ENCODE data around the gene IL9R. TPM values are rescaled to one million over a fixed set of nuclear protein-coding genes. Genes with fewer than 3 reads are reported as not detected.
"Not testable (repeated sequence)": the region's sequence is repeated elsewhere in the genome, so short reads cannot be mapped to it uniquely, and the experiment has no call there.

Gene IL9R
- total RNA-seq, 1 donor from 2014 or later: not detected

DNA sequence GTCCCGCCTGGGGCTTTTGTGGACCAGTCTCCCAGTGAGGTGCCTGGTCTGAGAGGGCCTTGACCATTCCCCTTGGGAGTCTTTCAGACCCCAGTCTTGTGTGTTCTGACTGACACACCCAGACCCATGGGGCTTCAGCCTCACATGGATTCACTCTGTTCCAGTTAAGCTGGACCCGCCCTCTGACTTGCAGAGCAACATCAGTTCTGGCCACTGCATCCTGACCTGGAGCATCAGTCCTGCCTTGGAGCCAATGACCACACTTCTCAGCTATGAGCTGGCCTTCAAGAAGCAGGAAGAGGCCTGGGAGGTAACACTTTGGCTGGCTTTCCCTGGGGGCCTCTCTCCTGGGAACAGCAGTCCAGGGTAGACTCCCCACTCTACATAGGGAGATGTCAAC, 6.8 kb downstream of the IL9R start:
- Histone ChIP-seq H3K4me3 (ENCODE audit: low read depth, low read length) (no peak overlapping the region), H3K27me3 (ENCODE audit: control insufficient read depth, insufficient read depth, low read length) (no peaks in the 10 kb centered on the region), H3K36me3 (ENCODE audit: control insufficient read depth, insufficient read depth, low read length) (no peaks in the 10 kb centered on the region)
- FAIRE-seq (no peak), DNase-seq (ENCODE audit: low read depth) (peak; percentile 10)
- TF ChIP-seq, protein P1, sequence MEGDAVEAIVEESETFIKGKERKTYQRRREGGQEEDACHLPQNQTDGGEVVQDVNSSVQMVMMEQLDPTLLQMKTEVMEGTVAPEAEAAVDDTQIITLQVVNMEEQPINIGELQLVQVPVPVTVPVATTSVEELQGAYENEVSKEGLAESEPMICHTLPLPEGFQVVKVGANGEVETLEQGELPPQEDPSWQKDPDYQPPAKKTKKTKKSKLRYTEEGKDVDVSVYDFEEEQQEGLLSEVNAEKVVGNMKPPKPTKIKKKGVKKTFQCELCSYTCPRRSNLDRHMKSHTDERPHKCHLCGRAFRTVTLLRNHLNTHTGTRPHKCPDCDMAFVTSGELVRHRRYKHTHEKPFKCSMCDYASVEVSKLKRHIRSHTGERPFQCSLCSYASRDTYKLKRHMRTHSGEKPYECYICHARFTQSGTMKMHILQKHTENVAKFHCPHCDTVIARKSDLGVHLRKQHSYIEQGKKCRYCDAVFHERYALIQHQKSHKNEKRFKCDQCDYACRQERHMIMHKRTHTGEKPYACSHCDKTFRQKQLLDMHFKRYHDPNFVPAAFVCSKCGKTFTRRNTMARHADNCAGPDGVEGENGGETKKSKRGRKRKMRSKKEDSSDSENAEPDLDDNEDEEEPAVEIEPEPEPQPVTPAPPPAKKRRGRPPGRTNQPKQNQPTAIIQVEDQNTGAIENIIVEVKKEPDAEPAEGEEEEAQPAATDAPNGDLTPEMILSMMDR (IDR thresholded peaks at IDR 0.05; ENCODE audit: insufficient read depth, low read length, severe bottlenecking): no peak

DNA sequence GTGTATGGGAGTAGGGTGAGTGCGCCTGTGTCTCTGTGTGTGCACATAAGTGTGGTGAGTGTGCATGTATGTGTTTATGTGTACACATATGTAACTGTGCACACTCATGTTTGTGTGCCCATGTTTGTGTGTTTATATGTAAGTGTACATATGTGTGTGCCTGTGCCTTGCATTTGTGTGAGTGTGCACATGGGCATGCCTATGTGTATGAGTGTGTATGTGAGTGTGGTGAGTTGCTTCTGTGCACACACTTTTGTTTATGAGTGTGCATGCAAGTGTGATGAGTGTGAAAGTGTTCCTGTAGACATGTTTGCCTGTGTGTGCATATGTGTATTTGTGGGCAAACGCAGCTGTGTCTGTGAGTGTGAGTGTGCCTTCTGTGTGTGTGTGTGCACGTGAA, 7.2 kb downstream of the IL9R start:
- Histone ChIP-seq H3K4me3 (ENCODE audit: low read depth, low read length) (no peak overlapping the region), H3K36me3 (ENCODE audit: control insufficient read depth, insufficient read depth, low read length) (no peaks in the 10 kb centered on the region), H3K27me3 (ENCODE audit: control insufficient read depth, insufficient read depth, low read length) (no peaks in the 10 kb centered on the region)
- no peak for DNase-seq (ENCODE audit: low read depth)
- TF ChIP-seq, protein P1 (IDR thresholded peaks at IDR 0.05; ENCODE audit: insufficient read depth, low read length, severe bottlenecking): no peak
- FAIRE-seq: no peak

DNA sequence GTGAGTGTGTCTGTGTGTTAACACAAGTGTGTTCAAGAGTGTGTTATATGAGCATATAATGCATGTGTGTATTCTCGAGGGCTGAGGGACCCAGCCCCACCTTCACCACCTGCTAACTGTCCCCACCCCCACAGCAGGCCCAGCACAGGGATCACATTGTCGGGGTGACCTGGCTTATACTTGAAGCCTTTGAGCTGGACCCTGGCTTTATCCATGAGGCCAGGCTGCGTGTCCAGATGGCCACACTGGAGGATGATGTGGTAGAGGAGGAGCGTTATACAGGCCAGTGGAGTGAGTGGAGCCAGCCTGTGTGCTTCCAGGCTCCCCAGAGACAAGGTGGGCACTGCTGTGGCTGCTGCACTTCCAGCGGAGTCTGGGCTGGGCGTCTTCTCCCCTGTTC, 7.6 kb downstream of the IL9R start:
- FAIRE-seq (no peak), DNase-seq (ENCODE audit: low read depth) (no peak)
- Histone ChIP-seq H3K27me3 (ENCODE audit: control insufficient read depth, insufficient read depth, low read length) (no peaks in the 10 kb centered on the region), H3K36me3 (ENCODE audit: control insufficient read depth, insufficient read depth, low read length) (no peaks in the 10 kb centered on the region), H3K4me3 (ENCODE audit: low read depth, low read length) (no peak overlapping the region)
- TF ChIP-seq, protein P1 (IDR thresholded peaks at IDR 0.05; ENCODE audit: insufficient read depth, low read length, severe bottlenecking): no peak

DNA sequence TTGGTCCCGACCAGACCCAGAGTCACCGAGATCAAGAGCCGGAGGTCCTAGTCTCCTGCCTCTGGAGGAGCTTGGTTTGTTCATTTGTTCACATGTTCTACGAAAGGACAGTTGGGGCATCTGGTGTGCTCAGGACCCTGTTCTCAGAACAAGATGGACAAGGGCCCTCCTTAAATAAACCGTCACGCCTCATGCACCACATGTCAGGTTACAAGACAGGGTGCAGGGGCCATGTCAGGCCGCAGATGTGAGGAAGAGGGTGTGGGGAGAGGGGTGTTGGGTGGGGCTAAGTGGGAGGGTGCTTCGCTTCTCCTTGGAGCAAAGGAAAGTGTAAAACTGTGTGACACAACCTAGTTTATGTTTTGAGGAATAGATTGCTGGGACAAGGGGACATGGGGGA, 9.0 kb downstream of the IL9R start:
- not testable (repeated sequence) for DNase-seq (ENCODE audit: low read depth); H3K4me3 ChIP-seq (ENCODE audit: low read depth, low read length); H3K36me3 ChIP-seq (ENCODE audit: control insufficient read depth, insufficient read depth, low read length); H3K27me3 ChIP-seq (ENCODE audit: control insufficient read depth, insufficient read depth, low read length)
- peak; percentile 18 for FAIRE-seq

DNA sequence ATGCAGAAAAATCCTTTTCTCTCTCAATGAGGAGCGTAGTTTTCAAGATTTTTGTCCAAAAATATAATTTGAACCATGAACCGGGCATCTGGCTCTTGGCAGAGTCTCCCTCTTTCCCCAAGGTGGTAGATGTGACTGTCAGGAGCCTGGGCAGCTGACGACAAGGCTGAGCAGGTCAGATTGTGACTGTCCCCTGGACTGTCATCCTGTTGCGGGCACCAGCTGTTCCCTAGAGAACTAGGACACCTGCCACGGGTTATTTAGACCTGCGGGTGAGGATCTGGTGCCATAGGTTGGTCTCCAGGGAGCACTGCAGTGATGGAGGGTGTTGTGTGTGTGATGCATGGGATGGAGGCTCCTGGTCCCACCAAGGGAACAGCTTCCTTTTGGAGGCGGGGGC, 10.9 kb downstream of the IL9R start:
- not testable (repeated sequence) for H3K4me3 ChIP-seq (ENCODE audit: low read depth, low read length); H3K36me3 ChIP-seq (ENCODE audit: control insufficient read depth, insufficient read depth, low read length); DNase-seq (ENCODE audit: low read depth); H3K27me3 ChIP-seq (ENCODE audit: control insufficient read depth, insufficient read depth, low read length)
- FAIRE-seq: peak; percentile 47

DNA sequence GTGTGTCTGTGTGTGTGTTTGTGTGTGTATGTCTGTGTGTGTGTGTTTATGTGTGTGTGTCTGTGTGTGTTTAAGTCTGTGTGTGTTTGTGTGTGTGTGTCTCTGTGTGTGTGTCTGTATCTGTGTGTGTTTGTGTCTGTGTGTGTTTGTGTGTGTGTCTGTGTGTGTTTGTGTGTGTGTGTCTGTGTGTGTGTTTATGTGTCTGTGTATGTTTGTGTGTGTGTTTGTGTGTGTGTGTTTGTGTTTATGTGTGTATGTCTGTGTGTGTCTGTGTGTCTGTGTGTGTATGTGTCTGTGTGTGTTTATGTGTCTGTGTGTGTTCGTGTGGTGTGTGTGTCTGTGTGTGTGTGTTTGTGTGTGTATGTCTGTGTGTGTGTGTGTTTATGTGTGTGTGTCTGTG, 11.4 kb downstream of the IL9R start:
- Histone ChIP-seq H3K36me3 (ENCODE audit: control insufficient read depth, insufficient read depth, low read length) (no peaks in the 10 kb centered on the region), H3K27me3 (ENCODE audit: control insufficient read depth, insufficient read depth, low read length) (no peaks in the 10 kb centered on the region), H3K4me3 (ENCODE audit: low read depth, low read length) (no peak overlapping the region)
- TF ChIP-seq, protein P1 (IDR thresholded peaks at IDR 0.05; ENCODE audit: insufficient read depth, low read length, severe bottlenecking): no peak
- FAIRE-seq: peak; percentile 100
- no peak for DNase-seq (ENCODE audit: low read depth)

DNA sequence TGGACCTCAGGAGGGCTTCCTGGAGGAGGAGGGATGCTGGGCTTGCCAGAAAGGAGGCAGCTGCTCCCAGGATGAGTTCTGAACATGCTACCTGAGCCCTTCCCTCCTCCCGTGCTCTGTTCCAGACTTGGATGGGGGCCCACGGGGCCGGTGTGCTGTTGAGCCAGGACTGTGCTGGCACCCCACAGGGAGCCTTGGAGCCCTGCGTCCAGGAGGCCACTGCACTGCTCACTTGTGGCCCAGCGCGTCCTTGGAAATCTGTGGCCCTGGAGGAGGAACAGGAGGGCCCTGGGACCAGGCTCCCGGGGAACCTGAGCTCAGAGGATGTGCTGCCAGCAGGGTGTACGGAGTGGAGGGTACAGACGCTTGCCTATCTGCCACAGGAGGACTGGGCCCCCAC, 12.2 kb downstream of the IL9R start:
- H3K36me3 ChIP-seq (ENCODE audit: control insufficient read depth, insufficient read depth, low read length); FAIRE-seq; H3K4me3 ChIP-seq (ENCODE audit: low read depth, low read length); DNase-seq (ENCODE audit: low read depth); H3K27me3 ChIP-seq (ENCODE audit: control insufficient read depth, insufficient read depth, low read length): not testable (repeated sequence)

DNA sequence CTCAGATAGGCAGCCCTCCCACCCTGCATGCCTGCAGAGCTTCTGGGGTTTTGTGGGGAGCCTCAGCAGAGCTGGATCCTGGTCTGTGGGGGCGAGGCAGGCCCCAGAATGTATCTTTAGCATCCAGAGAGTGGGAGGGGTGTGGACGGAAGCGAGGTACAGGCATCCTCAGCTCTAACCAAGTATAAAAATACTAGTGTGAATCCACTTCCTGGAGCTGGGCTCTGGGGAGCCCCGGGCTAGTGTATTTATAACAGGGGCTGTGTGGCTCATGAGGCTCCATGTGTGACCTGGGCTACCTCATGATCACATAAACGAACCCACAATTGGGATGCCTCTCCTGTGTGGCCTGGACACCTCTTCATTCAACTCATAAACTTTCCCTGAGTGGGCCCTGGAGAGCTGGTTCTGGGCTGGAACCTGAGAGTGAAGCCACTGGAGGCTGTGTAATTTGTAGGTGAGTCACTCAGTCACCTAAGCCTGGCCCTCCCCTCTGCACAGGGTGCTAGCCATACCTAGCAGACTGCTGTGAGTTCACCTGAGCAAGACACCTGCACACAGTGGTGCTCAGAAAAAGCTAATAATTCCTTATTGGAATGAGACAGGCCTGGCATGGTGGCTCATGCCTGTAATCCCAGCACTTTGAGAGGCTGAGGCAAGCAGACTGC, 15.9 kb downstream of the IL9R start:
- H3K36me3 ChIP-seq (ENCODE audit: control insufficient read depth, insufficient read depth, low read length); H3K4me3 ChIP-seq (ENCODE audit: low read depth, low read length); H3K27me3 ChIP-seq (ENCODE audit: control insufficient read depth, insufficient read depth, low read length); DNase-seq (ENCODE audit: low read depth): not testable (repeated sequence)
- FAIRE-seq: peak; percentile 97

DNA sequence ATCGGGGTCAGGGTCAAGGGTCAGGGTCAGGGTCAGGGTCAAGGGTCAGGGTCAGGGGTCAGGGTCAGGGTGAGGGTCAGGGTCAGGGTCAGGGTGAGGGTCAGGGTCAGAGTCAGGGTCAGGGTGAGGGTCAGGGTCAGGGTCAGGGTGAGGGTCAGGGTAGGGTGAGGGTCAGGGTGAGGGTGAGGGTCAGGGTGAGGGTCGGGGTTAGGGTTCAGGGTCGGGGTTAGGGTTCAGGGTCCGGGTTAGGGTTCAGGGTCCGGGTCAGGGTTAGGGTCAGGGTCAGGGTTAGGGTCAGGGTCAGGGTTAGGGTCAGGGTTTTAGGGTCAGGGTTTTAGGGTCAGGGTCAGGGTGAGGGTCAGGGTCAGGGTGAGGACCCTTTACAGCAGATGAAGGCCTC, 22.4 kb downstream of the IL9R start:
- H3K27me3 ChIP-seq (ENCODE audit: control insufficient read depth, insufficient read depth, low read length); DNase-seq (ENCODE audit: low read depth); H3K4me3 ChIP-seq (ENCODE audit: low read depth, low read length); H3K36me3 ChIP-seq (ENCODE audit: control insufficient read depth, insufficient read depth, low read length); FAIRE-seq: not testable (repeated sequence)

DNA sequence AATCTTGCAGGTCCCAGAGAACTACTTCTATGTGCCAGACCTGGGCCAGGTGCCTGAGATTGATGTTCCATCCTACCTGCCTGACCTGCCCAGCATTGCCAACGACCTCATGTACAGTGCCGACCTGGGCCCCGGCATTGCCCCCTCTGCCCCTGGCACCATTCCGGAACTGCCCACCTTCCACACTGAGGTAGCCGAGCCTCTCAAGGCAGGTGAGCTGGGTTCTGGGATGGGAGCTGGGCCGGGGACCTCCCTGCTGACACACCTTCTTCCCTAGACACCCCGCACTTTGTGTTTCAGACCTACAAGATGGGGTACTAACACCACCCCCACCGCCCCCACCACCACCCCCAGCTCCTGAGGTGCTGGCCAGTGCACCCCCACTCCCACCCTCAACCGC, 25.5 kb downstream of the IL9R start:
- DNase-seq (ENCODE audit: low read depth); H3K36me3 ChIP-seq (ENCODE audit: control insufficient read depth, insufficient read depth, low read length); H3K27me3 ChIP-seq (ENCODE audit: control insufficient read depth, insufficient read depth, low read length); H3K4me3 ChIP-seq (ENCODE audit: low read depth, low read length); FAIRE-seq: not testable (repeated sequence)

DNA sequence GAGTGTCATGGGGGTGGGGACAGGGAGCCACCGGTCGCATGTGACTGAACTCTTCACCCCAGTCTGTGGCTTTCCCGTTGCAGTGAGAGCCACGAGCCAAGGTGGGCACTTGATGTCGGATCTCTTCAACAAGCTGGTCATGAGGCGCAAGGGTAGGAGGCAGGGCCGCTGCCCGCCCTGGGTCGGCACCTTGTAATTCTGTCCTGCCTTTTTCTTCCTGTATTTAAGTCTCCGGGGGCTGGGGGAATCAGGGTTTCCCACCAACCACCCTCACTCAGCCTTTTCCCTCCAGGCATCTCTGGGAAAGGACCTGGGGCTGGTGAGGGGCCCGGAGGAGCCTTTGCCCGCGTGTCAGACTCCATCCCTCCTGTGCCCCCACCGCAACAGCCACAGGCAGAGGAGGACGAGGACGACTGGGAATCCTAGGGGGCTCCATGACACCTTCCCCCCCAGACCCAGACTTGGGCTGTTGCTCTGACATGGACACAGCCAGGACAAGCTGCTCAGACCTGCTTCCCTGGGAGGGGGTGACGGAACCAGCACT, 27.5 kb downstream of the IL9R start:
- H3K36me3 ChIP-seq (ENCODE audit: control insufficient read depth, insufficient read depth, low read length); H3K27me3 ChIP-seq (ENCODE audit: control insufficient read depth, insufficient read depth, low read length); H3K4me3 ChIP-seq (ENCODE audit: low read depth, low read length); DNase-seq (ENCODE audit: low read depth); FAIRE-seq: not testable (repeated sequence)
